Upper lobe of right lung (tissue), 1 donor: ENCODE results near the gene CLSTN2. TPM values are rescaled to one million over a fixed set of nuclear protein-coding genes. Genes with fewer than 3 reads are reported as not detected.

ENCODE experiments used
- ATAC-seq: fragments of 200-7000 bp; cut with Tn5 transposase; one replicate; pipeline ENCODE4 v1.9.1; 2020; ENCODE audit warnings: mild to moderate bottlenecking, moderate library complexity
- DNase-seq: peaks from one replicate; pipeline ENCODE4 v3.0.0-alpha.2; 2020
- H3K27ac ChIP-seq: fragments of 200-600 bp; one replicate; pipeline ENCODE4 v1.8.0; 2022
- H3K27me3 ChIP-seq: fragments of 200-600 bp; one replicate; pipeline ENCODE4 v1.8.0; 2022; ENCODE audit warnings: mild to moderate bottlenecking
- H3K36me3 ChIP-seq: fragments of 200-600 bp; one replicate; pipeline ENCODE4 v1.8.0; 2022
- H3K4me1 ChIP-seq: fragments of 200-600 bp; one replicate; pipeline ENCODE4 v1.8.0; 2022
- H3K4me3 ChIP-seq: fragments of 200-600 bp; one replicate; pipeline ENCODE4 v1.8.0; 2022; ENCODE audit warnings: mild to moderate bottlenecking
- H3K9me3 ChIP-seq: fragments of 200-600 bp; one replicate; pipeline ENCODE4 v1.8.0; 2022
- intact Hi-C: fragments of 100-400 bp; cut with DNase I; formaldehyde crosslinking; loops from one replicate; pipeline ENCODE4 v1.11.0; 2022
- total RNA-seq: library from RNA; stranded (reverse); fragmentation: NEBNext Ultra II Directional; extraction: Animal tissue kit (Norgen Biotek cat#: 25700); gene quantifications from one replicate; pipeline ENCODE4 v1.2.1, GENCODE V29; 2021
- TF ChIP-seq, protein P1 (sequence below): fragments of 200-600 bp; IDR thresholded peaks from one replicate; pipeline ENCODE4 v1.8.0; 2022; ENCODE audit warnings: antibody characterized with exemption
- donor health status: DM: no; HTN: yes; CAD: no; lungs with severe emphysema.

CLSTN2 gene
- total RNA-seq, 1 donor from 2014 or later = 3.0 TPM

DNA sequence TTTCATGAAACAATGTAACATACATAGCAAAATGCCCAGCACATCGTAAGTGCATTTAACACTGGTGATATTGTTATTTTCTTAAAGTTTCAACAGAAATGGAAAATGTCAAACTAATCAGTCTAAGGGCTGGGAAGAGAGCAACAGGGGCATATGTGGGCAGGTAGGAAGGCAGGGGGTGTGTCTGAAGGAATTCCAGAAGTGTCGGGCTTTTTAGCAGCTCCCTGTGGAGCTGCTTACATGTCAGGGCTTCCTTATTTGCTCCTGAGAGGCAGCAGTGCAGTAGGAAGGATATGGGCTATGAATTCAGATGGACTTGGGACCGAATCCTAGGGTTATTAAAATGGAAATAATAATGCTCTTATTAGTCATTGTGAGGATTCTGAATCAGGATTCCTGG lies 311.6 kb downstream of the CLSTN2 start:
- Histone ChIP-seq H3K27me3 (no peaks in the 10 kb centered on the region), H3K4me3 (no peak overlapping the region), H3K36me3 (no peaks in the 10 kb centered on the region), H3K27ac (no peak overlapping the region), H3K4me1 (no peaks in the 10 kb centered on the region), H3K9me3 (no peaks in the 10 kb centered on the region)
- no peak for DNase-seq
- ATAC-seq = no peak
- intact Hi-C loops = no loop called here
- TF ChIP-seq, protein P1, sequence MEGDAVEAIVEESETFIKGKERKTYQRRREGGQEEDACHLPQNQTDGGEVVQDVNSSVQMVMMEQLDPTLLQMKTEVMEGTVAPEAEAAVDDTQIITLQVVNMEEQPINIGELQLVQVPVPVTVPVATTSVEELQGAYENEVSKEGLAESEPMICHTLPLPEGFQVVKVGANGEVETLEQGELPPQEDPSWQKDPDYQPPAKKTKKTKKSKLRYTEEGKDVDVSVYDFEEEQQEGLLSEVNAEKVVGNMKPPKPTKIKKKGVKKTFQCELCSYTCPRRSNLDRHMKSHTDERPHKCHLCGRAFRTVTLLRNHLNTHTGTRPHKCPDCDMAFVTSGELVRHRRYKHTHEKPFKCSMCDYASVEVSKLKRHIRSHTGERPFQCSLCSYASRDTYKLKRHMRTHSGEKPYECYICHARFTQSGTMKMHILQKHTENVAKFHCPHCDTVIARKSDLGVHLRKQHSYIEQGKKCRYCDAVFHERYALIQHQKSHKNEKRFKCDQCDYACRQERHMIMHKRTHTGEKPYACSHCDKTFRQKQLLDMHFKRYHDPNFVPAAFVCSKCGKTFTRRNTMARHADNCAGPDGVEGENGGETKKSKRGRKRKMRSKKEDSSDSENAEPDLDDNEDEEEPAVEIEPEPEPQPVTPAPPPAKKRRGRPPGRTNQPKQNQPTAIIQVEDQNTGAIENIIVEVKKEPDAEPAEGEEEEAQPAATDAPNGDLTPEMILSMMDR = no peak

GRCh38 chr3:140247775-140248174 lies 312.8 kb downstream of the CLSTN2 start:
- intact Hi-C loops = no loop called here
- Histone ChIP-seq H3K9me3 (no peaks in the 10 kb centered on the region), H3K27me3 (no peaks in the 10 kb centered on the region), H3K4me1 (no peaks in the 10 kb centered on the region), H3K4me3 (no peak overlapping the region), H3K36me3 (no peaks in the 10 kb centered on the region), H3K27ac (no peak overlapping the region)
- ATAC-seq (peak; percentile 49), DNase-seq (no peak)
- TF ChIP-seq, protein P1 = no peak

GRCh38 chr3:140249188-140249587 lies 314.2 kb downstream of the CLSTN2 start:
- intact Hi-C loops = no loop called here
- TF ChIP-seq, protein P1 = no peak
- Histone ChIP-seq H3K36me3 (no peaks in the 10 kb centered on the region), H3K27ac (no peak overlapping the region), H3K4me3 (no peak overlapping the region), H3K9me3 (no peaks in the 10 kb centered on the region), H3K27me3 (no peaks in the 10 kb centered on the region), H3K4me1 (no peaks in the 10 kb centered on the region)
- DNase-seq = no peak
- ATAC-seq = no peak

- H3K27ac ChIP-seq = no peak overlapping the region
- DNase-seq (no peak), ATAC-seq (no peak)
- no peaks in the 10 kb centered on the region for H3K4me1 ChIP-seq
- H3K4me3 ChIP-seq = no peak overlapping the region
- no peaks in the 10 kb centered on the region for H3K36me3 ChIP-seq
- no peaks in the 10 kb centered on the region for H3K27me3 ChIP-seq
- H3K9me3 ChIP-seq = no peaks in the 10 kb centered on the region
- intact Hi-C loops = no loop called here
- TF ChIP-seq, protein P1 = no peak
These were observed 315.2 kb downstream of the CLSTN2 start for GRCh38 chr3:140250010-140250855.

GRCh38 chr3:140250945-140251344 lies 316.0 kb downstream of the CLSTN2 start:
- intact Hi-C loops = no loop called here
- no peak for DNase-seq

More at GRCh38 chr3:140250945-140251344, 316.0 kb downstream of the CLSTN2 start:
- Histone ChIP-seq H3K4me1 (no peaks in the 10 kb centered on the region), H3K9me3 (no peaks in the 10 kb centered on the region), H3K27ac (no peak overlapping the region), H3K36me3 (no peaks in the 10 kb centered on the region), H3K4me3 (no peak overlapping the region), H3K27me3 (no peaks in the 10 kb centered on the region)
- TF ChIP-seq, protein P1 = no peak
- ATAC-seq = no peak
